GM12864 (cell line): Measurements from ENCODE around the gene EP400.
"Not testable (repeated sequence)": the region's sequence is repeated elsewhere in the genome, so short reads cannot be mapped to it uniquely, and the experiment has no call there.

ENCODE experiments used
- DNase-seq: peaks from one replicate; pipeline ENCODE4 v3.0.0-alpha.2; 2011; ENCODE audit warnings: low read depth
- H3K4me3 ChIP-seq: 2 replicates; pipeline ENCODE4 v1.5.1; 2011; ENCODE audit warnings: mild to moderate bottlenecking, low read depth, low read length, control low read depth
- CTCF ChIP-seq: IDR thresholded peaks from 2 replicates; pipeline ENCODE4 v1.5.1; 2011; ENCODE audit warnings: low read depth, mild to moderate bottlenecking, moderate library complexity, low read length, control low read depth, inconsistent platforms; ENCODE audit errors: missing control alignments

The EP400 gene

GRCh38 chr12:132045751-132046150, 96.0 kb downstream of the EP400 start:
- TF ChIP-seq CTCF, result no peak
- DNase-seq, result no peak

GRCh38 chr12:132046561-132046960, 96.8 kb downstream of the EP400 start:
- no peak for TF ChIP-seq CTCF
- DNase-seq, result no peak
- H3K4me3 ChIP-seq, result no peak overlapping the region

More at GRCh38 chr12:132045751-132046150, 96.0 kb downstream of the EP400 start:
- no peak overlapping the region for H3K4me3 ChIP-seq

GRCh38 chr12:132047630-132048029, 97.9 kb downstream of the EP400 start:
- not testable (repeated sequence) for DNase-seq, H3K4me3 ChIP-seq

GRCh38 chr12:132049442-132049841, 99.7 kb downstream of the EP400 start:
- DNase-seq, result no peak
- no peak for TF ChIP-seq CTCF
- H3K4me3 ChIP-seq, result no peak overlapping the region

- no peak for TF ChIP-seq CTCF
- H3K4me3 ChIP-seq, result no peak overlapping the region
- no peak for DNase-seq
Observed at GRCh38 chr12:132049876-132050275, 100.1 kb downstream of the EP400 start.

- peak; percentile 19 for TF ChIP-seq CTCF
- not testable (repeated sequence) for DNase-seq, H3K4me3 ChIP-seq
Observed at GRCh38 chr12:132051718-132052117, 102.0 kb downstream of the EP400 start.

- H3K4me3 ChIP-seq, result no peak overlapping the region
- DNase-seq, result no peak
- TF ChIP-seq CTCF, result no peak
Observed at GRCh38 chr12:132052196-132052932, 102.6 kb downstream of the EP400 start.
